Activated CD8-positive, alpha-beta T cell treated with anti-CD3 and anti-CD28 coated beads for 36 hours (primary cell): ENCODE results near the gene RNF213. TPM values are rescaled to one million over a fixed set of nuclear protein-coding genes. Genes with fewer than 3 reads are reported as not detected.

Source experiments
- ATAC-seq: fragments of 200-7000 bp; cut with Tn5 transposase; one replicate; pipeline ENCODE4 v1.10.0; 2021; ENCODE audit warnings: mild to moderate bottlenecking, moderate library complexity
- CTCF ChIA-PET: fragments of 350-600 bp; sonication (Branson Sonifier 250); formaldehyde crosslinking; loops from one replicate; lab custom pipeline; 2021; ENCODE audit warnings: antibody characterized with exemption; lab: Charles Lee
- POLR2A ChIA-PET: fragments of 350-600 bp; sonication (Branson Sonifier 250); formaldehyde crosslinking; loops from one replicate; lab custom pipeline; 2021; ENCODE audit warnings: antibody characterized with exemption; lab: Charles Lee
- DNase-seq: peaks from one replicate; pipeline ENCODE4 v3.0.0-alpha.2; 2020
- H3K27ac Mint-ChIP-seq: one replicate; pipeline ENCODE4 v1.8.0; 2021; ENCODE audit warnings: mild to moderate bottlenecking, mixed read lengths
- H3K27me3 Mint-ChIP-seq: one replicate; pipeline ENCODE4 v1.8.0; 2021; ENCODE audit warnings: mixed read lengths
- H3K36me3 Mint-ChIP-seq: one replicate; pipeline ENCODE4 v1.8.0; 2021; ENCODE audit warnings: low read depth, mixed read lengths
- H3K4me1 Mint-ChIP-seq: one replicate; pipeline ENCODE4 v1.8.0; 2021; ENCODE audit warnings: low read depth, mixed read lengths
- H3K4me3 Mint-ChIP-seq: one replicate; pipeline ENCODE4 v1.8.0; 2021; ENCODE audit warnings: mild to moderate bottlenecking, moderate library complexity, mixed read lengths
- H3K9me3 Mint-ChIP-seq: one replicate; pipeline ENCODE4 v1.8.0; 2021; ENCODE audit warnings: mixed read lengths
- intact Hi-C: fragments of 100-400 bp; cut with micrococcal nuclease; formaldehyde crosslinking; loops from one replicate; pipeline ENCODE4 v1.10.0; 2022
- total RNA-seq, 2 experiments: library from RNA; stranded (reverse); gene quantifications; one replicate each; pipeline ENCODE4 v1.2.3, GENCODE V29; 2021
- TF ChIP-seq, protein P1 (sequence below): fragments of 200-600 bp; IDR thresholded peaks from one replicate; pipeline ENCODE4 v1.8.0; 2022; ENCODE audit warnings: antibody characterized with exemption, mild to moderate bottlenecking

RNF213 gene
- total RNA-seq, 2 experiments from 2014 or later, result 131 to 142 TPM

DNA sequence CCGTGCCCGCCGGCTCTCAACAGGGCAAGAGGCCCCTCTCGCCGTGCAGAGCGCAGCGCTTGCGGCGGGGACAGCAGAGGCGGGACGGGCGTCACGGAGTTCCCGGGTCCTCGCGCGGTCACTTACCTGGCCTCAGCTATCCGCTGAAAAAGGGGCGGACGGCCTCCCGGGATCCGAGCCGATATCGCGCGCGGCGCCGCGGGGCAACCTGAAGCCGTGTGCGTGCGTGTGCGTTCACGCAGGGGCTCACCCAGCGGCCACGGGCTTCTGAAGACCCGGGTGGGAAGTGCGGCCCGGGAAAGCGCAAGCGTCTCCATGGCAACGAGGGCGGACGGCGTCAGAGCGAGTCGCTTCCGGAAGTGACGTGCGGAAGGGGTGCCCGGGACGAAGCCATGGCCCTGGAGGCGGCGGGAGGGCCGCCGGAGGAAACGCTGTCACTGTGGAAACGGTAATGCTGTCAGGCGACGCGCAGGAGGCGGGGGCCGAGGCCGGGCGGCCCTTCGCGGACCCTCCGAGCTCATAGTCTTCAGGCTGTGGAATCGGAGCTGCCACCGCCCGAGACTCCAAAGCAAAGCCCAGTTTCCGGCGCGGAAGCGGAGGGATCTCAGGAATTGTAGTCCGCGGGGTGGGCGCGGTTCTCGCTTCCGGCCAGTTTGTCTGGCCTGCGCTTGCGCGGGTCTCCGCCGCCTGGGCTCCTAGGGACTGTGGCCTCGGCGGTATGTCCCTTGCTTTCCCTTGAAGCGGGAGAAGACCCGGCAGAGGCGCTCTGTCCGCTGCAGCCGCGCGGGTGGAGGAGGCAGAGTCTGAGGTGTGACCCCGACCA lies 154.4 kb downstream of the RNF213 start, which contains the start of gene ENDOV:
Gene ENDOV (plus strand): TSS at position 365 of the 823 bp plus-strand sequence. CDS start 28 bp downstream, at position 393.
- ChIA-PET POLR2A (interaction anchor here (0.8 to 1.4 kb wide), 4 partner anchors 10 to 414 kb away, joined by 3 to 4 read pairs (median 3); partner anchors contain the start of gene GAA), CTCF (interaction anchor here (0.7 to 1.8 kb wide), 3 partner anchors 9 to 313 kb away, joined by 3 to 5 read pairs (median 4); partner anchors contain the start of gene GAA)
- Mint-ChIP-seq H3K27me3 (peaks cover 10% of the 10 kb centered on the region), H3K9me3 (no peaks in the 10 kb centered on the region), H3K4me1 (peaks cover 22% of the 10 kb centered on the region), H3K27ac (peak within 1 kb of the TSS; percentile 83), H3K4me3 (peak within 1 kb of the TSS; percentile 81), H3K36me3 (peaks cover 2% of the 10 kb centered on the region)
- DNase-seq (peak; percentile 93), ATAC-seq (peak; percentile 94)
- intact Hi-C loops, result no loop called here
- TF ChIP-seq, protein P1, sequence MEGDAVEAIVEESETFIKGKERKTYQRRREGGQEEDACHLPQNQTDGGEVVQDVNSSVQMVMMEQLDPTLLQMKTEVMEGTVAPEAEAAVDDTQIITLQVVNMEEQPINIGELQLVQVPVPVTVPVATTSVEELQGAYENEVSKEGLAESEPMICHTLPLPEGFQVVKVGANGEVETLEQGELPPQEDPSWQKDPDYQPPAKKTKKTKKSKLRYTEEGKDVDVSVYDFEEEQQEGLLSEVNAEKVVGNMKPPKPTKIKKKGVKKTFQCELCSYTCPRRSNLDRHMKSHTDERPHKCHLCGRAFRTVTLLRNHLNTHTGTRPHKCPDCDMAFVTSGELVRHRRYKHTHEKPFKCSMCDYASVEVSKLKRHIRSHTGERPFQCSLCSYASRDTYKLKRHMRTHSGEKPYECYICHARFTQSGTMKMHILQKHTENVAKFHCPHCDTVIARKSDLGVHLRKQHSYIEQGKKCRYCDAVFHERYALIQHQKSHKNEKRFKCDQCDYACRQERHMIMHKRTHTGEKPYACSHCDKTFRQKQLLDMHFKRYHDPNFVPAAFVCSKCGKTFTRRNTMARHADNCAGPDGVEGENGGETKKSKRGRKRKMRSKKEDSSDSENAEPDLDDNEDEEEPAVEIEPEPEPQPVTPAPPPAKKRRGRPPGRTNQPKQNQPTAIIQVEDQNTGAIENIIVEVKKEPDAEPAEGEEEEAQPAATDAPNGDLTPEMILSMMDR, result no peak

GRCh38 chr17:80415626-80416137 lies 155.0 kb downstream of the RNF213 start:
- Mint-ChIP-seq H3K27ac (peak overlapping the region; percentile 83), H3K4me1 (peaks cover 22% of the 10 kb centered on the region), H3K36me3 (peaks cover 2% of the 10 kb centered on the region), H3K27me3 (peaks cover 10% of the 10 kb centered on the region), H3K4me3 (peak overlapping the region; percentile 81), H3K9me3 (no peaks in the 10 kb centered on the region)
- CTCF ChIA-PET, result interaction anchor here (0.7 to 1.8 kb wide), 5 partner anchors 9 to 407 kb away, joined by 3 to 5 read pairs (median 3); partner anchors contain the start of gene GAA
- POLR2A ChIA-PET, result interaction anchor here (0.8 to 1.5 kb wide), 3 partner anchors 9 to 415 kb away, joined by 3 to 4 read pairs (median 3); no protein-coding TSS in a partner anchor
- intact Hi-C loops, result no loop called here
- ATAC-seq, result no peak
- DNase-seq, result no peak
- TF ChIP-seq, protein P1, result no peak

DNA sequence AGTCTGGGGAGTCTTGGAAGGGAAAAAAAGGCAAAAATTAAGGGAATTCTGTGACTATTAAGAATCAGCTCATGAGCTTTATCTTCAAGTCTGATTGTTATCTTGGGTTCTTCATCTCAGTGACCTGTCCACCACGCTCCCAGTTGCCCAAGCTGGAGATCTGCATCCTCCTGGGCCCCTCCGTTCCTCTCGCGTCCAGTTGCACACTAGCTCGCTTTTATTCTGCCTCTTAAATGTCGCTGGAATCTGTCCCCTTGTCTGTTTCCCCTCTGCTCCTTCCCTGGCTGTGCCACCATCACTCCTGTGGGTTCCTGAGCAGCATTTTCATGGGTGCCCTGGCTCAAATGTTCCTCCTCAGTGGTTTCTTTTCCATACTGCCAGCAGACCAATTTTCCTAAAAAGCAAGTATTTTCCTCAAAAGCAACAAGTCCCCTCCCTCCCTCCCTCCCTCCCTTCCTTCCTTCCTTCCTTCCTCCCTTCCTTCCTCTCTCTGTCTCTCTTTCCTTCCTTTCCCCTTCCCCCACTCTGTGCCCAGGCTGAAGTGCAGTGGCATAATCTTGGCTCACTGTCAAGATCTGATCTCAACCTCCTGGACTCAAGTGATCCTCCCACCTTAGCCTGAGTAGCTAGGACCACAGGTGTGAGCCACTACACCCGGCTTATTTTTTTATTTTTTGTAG lies 155.7 kb downstream of the RNF213 start:
- Mint-ChIP-seq H3K27me3 (peaks cover 10% of the 10 kb centered on the region), H3K4me1 (peaks cover 22% of the 10 kb centered on the region), H3K36me3 (peaks cover 2% of the 10 kb centered on the region), H3K4me3 (peak overlapping the region; percentile 81), H3K9me3 (no peaks in the 10 kb centered on the region), H3K27ac (peak overlapping the region; percentile 57)
- no peak for ATAC-seq
- CTCF ChIA-PET, result interaction anchor here (0.7 to 1.8 kb wide), 4 partner anchors 8 to 407 kb away, joined by 3 to 5 read pairs (median 4); partner anchors contain the start of gene GAA
- intact Hi-C loops, result no loop called here
- POLR2A ChIA-PET, result interaction anchor here (1.5 kb wide), 1 partner anchor 11 kb away, joined by 4 read pairs; no protein-coding TSS in a partner anchor
- no peak for DNase-seq
- TF ChIP-seq, protein P1, result no peak

GRCh38 chr17:80416940-80417293 lies 156.3 kb downstream of the RNF213 start:
- H3K27me3 Mint-ChIP-seq, result peaks cover 10% of the 10 kb centered on the region
- intact Hi-C loops, result no loop called here
- peaks cover 2% of the 10 kb centered on the region for H3K36me3 Mint-ChIP-seq
- CTCF ChIA-PET, result no interaction called here
- TF ChIP-seq, protein P1, result no peak
- no peak overlapping the region for H3K27ac Mint-ChIP-seq
- DNase-seq (no peak), ATAC-seq (no peak)
- POLR2A ChIA-PET, result interaction anchor here (1.5 kb wide), 1 partner anchor 10 kb away, joined by 4 read pairs; no protein-coding TSS in a partner anchor
- peak overlapping the region; percentile 81 for H3K4me3 Mint-ChIP-seq
- peaks cover 22% of the 10 kb centered on the region for H3K4me1 Mint-ChIP-seq
- H3K9me3 Mint-ChIP-seq, result no peaks in the 10 kb centered on the region
